GM19238 (cell line): ENCODE measurements around the gene TMOD1.
A peak's percentile ranks its signal among the peaks of the same experiment; 100 is the strongest.

ENCODE experiments used
- DNase-seq: peaks from one replicate; pipeline ENCODE4 v3.0.0; 2011; ENCODE audit warnings: low spot score; ENCODE audit not compliant: insufficient read length

TMOD1 gene

DNA sequence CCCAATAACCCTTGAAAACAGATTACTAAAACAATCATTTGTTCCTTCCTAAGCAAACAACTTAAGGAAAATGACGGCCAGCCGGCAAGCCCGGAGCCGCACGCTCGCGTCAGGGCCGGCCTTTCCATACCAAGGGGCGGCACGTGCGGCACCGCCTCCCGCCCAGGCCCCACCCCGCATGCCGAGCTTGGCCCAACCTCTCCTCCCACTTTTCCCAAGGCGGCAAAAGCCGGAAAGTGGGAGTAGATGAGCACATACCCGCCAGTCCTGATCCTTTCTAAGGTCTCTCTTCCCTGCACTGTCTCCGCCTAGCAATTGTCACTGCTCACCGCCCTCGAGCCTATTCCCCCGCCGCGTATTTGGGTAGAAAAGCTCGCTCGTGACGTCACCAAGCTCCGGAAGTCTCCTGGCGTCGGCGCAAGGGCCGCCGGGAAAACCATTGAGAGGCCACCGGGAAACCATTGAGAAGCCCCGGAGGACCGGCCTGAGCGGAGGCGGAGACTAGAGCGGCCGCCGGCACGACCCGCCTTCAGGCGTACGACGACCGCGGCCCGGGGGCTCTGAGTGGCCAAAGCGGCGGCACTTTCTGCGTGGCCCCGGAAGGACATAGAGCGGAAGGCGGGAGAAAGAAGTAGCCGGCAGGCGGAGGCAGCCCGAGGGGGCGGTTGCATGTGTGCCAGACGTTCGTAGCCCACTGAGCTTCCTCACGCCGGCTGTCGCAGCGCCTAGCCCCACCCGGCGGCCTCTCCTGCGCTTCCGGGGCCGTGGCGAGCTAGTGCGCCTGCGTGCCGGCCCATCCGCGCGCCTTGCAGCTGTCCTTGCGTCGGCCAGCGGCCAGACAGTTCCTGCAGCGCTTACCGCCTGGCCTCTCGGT is 131.8 kb downstream of the TMOD1 start, which contains the start of the genes NCBP1 and TSTD2:
Gene NCBP1 (plus strand): TSS at position 837 of the 874 bp plus-strand sequence. CDS start 61 bp downstream, outside the sequence.
Gene TSTD2 (minus strand): TSS at position 384 of the 874 bp plus-strand sequence. CDS start 5,806 bp downstream, outside the sequence.
- DNase-seq, result peak; percentile 80

GRCh38 chr9:97633859-97634490 is 132.5 kb downstream of the TMOD1 start:
- no peak for DNase-seq

DNA sequence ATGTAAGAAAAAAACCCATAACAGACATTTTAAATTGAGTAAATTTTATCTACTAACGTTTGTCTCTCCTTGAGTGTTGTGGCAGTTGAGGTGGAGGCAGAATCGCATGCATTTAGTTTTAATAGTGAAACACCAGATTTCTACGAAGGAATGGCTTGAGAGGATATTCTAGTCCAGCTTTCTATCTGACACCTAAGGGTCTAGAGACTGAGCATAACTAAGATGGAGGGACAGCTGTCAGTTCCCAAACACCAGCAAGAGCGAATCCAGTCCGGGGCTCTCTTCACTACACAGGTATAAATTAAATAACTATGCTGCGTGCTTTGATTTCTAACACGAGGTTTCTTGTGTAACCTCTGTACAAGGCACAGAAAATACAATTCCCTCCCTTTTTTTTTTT is 133.6 kb downstream of the TMOD1 start:
- DNase-seq, result no peak

DNA sequence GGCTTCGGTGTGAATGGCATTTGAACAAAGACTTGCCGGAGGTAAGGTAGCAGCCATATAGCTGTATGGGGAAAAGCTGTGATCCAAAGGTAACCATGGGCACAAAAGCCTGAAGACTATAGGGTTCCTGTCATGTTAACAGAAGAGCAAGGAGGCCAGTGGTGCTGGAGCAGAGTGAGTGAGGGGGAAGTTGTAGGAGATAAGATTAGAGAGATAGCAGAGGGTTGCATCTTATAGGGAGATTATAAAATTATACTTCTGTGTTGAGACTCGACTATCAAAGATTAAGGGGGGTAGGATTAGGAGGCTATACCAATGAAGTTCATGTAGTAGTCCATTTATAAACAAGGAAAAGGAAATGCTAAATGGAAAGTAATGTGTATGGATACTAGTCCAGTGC is 135.4 kb downstream of the TMOD1 start:
- DNase-seq, result no peak

- no peak for DNase-seq
Observed at GRCh38 chr9:97638666-97639065, 137.2 kb downstream of the TMOD1 start.

DNA sequence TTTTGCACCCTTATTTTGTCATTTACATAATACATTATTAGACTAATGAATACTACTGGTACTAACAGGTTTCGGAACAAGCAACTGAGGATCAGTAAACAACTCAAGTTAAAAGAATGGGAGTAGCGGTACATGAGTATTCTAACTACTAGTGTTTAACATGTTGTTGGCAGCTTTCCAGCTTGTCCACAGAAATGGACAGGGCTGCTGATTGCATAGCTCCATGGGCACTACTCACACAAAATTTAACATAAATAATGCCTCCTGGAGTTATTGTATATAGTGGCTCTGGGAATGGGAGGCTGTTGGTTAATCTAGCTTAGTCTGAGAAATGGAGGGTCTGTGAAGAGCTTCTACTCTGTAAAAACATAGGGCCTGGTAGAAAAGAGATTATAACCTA is 138.9 kb downstream of the TMOD1 start:
- no peak for DNase-seq

DNA sequence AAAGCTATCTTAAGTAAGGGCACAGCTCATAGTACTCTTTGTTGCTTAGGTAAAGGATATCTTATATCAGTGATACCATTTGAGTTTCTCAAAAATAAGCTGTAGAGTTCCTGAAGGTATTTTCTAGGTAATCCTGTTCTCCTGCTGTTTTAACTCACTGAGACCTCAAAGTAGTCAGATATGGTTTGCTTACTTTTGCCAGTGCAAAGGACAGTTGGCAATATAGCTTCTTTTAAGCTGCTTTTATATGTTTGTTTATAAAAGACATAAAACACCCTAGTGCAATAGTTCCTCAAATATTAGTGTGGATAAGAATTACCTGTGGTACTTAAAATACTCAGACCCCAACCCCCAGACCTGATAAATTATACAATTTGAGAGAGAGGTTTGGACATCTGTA is 144.3 kb downstream of the TMOD1 start:
- no peak for DNase-seq

DNA sequence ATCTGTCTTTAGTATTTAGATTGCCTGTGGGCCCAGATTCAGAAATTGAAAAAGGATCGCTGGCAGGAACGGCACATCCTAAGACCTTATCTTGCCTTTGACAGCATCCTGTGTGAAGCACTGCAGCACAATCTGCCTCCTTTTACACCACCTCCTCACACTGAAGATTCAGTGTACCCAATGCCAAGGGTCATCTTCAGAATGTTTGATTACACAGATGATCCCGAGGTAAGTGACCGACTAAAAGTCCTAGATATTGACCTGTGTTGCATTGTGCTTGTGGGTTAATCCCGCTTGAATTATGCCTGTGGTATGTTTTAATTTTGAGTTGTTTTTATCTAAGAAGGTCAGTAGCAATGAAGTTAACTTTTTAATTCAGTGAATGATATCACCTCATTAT is 146.5 kb downstream of the TMOD1 start:
- no peak for DNase-seq
